Stimulated activated memory B cell treated with anti-CD40 and anti-IgM and Interleukin-4, amounts not matched to agents 10 μg/mL and 1 μg/mL and 100 μg/mL, for 72 hours (primary cell): Measurements from ENCODE around the gene MAPKBP1.

Experiments
- ATAC-seq: fragments of 150-1000 bp; cut with Tn5 transposase; 2 replicates; pipeline ENCODE4 v1.10.0; 2021
- H3K27ac Mint-ChIP-seq: one replicate; pipeline ENCODE4 v1.8.0; 2022; ENCODE audit warnings: mild to moderate bottlenecking, mixed read lengths
- H3K27me3 Mint-ChIP-seq: one replicate; pipeline ENCODE4 v1.8.0; 2022; ENCODE audit warnings: mixed read lengths
- H3K36me3 Mint-ChIP-seq: one replicate; pipeline ENCODE4 v1.8.0; 2022; ENCODE audit warnings: mixed read lengths
- H3K4me1 Mint-ChIP-seq: one replicate; pipeline ENCODE4 v1.8.0; 2022; ENCODE audit warnings: mixed read lengths
- H3K4me3 Mint-ChIP-seq: one replicate; pipeline ENCODE4 v1.8.0; 2022; ENCODE audit warnings: mild to moderate bottlenecking, moderate library complexity, mixed read lengths
- H3K9me3 Mint-ChIP-seq: one replicate; pipeline ENCODE4 v1.8.0; 2022; ENCODE audit warnings: mixed read lengths

The MAPKBP1 gene

DNA sequence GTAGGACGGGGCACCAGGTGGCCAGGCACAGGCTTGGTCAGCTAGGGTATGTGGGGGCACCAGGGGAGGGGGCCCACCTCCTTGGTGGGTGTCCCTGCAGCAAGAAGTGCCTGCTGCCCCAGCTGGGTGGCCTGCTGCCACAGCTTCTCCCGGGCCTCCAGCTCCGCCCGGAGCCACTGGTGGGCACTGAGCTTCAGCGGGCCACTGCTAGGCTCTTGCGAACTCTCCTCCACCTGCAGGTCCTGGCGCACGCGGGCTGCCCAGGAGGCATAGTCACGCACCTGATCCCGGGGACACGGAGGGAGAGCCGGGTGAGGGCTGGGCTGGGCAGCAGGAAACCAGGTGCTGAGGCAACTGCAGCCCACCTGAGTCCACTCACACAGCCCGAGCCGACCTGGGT is 94.0 kb downstream of the MAPKBP1 start:
- peaks cover 18% of the 10 kb centered on the region for H3K27me3 Mint-ChIP-seq
- no peaks in the 10 kb centered on the region for H3K9me3 Mint-ChIP-seq
- no peak for ATAC-seq
- no peak overlapping the region for H3K27ac Mint-ChIP-seq
- H3K36me3 Mint-ChIP-seq, result no peaks in the 10 kb centered on the region
- no peaks in the 10 kb centered on the region for H3K4me1 Mint-ChIP-seq
- H3K4me3 Mint-ChIP-seq, result no peak overlapping the region

DNA sequence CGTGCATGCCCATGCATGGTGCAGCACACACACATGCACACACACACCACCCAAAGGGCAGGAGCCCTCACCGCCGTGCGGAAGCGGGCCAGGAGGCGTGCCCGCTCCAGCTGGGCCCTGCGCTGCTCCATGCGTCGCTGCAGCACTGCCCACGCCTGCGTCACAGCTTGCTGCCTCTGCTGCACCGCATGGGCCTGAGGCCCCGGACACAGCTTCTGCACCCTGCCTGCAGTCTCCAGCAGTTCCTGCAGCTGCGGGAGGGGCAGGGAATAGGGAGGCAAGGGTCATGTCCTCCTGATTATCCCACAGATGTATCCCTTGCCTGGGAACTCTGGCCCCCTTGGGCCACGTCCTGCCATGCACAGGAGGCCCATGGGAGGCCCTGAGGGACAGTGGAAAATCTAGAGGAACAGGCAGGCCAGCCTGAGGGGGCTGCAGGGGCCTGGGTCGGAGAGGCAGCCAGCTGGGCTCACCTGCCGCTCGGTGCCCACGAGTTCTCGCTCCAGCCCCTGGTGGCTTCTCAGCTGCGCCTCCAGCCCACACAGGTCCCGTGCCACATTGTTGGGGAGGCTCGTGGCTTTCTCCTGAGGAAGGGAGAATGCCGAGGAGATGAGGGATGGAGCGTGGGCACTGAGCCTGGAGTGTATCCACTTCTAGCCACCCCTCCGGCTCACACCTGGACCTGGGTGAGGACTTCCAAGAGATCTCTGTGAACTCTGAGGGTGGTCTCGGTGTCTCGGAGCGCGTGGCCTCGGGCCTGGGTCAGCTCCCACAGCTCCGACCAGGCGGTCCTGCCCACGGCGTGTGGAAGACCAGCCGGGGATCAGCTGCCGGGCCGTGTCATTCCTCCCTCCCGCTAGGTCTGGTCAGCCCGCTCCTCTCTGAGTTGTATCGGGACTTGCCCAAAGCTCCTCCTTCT is 95.7 kb downstream of the MAPKBP1 start:
- peaks cover 34% of the 10 kb centered on the region for H3K27me3 Mint-ChIP-seq
- no peaks in the 10 kb centered on the region for H3K9me3 Mint-ChIP-seq
- no peak overlapping the region for H3K27ac Mint-ChIP-seq
- no peaks in the 10 kb centered on the region for H3K36me3 Mint-ChIP-seq
- no peak for ATAC-seq
- no peak overlapping the region for H3K4me3 Mint-ChIP-seq
- no peaks in the 10 kb centered on the region for H3K4me1 Mint-ChIP-seq

DNA sequence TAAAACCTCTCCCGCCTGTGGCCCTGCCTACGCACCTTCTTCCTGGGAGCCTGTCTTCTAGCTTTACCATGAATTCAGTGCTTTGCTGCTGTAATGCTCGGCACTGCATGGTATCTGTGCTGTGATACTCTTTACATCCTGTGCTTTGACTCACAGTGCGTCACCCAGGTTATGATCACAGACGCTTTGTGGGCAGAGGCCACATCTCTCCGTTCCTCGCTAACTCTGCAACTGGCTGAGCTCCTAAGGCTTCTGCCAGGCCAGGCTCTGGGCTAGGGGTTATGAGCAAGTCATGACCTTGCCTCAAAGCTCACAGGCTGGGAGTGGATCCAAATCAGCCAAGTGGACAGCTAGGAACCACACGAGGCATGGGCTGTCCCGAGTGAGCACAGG is 96.4 kb downstream of the MAPKBP1 start:
- no peaks in the 10 kb centered on the region for H3K36me3 Mint-ChIP-seq
- peaks cover 4% of the 10 kb centered on the region for H3K4me1 Mint-ChIP-seq
- peaks cover 40% of the 10 kb centered on the region for H3K27me3 Mint-ChIP-seq
- no peak for ATAC-seq
- no peak overlapping the region for H3K4me3 Mint-ChIP-seq
- H3K27ac Mint-ChIP-seq, result no peak overlapping the region
- no peaks in the 10 kb centered on the region for H3K9me3 Mint-ChIP-seq

DNA sequence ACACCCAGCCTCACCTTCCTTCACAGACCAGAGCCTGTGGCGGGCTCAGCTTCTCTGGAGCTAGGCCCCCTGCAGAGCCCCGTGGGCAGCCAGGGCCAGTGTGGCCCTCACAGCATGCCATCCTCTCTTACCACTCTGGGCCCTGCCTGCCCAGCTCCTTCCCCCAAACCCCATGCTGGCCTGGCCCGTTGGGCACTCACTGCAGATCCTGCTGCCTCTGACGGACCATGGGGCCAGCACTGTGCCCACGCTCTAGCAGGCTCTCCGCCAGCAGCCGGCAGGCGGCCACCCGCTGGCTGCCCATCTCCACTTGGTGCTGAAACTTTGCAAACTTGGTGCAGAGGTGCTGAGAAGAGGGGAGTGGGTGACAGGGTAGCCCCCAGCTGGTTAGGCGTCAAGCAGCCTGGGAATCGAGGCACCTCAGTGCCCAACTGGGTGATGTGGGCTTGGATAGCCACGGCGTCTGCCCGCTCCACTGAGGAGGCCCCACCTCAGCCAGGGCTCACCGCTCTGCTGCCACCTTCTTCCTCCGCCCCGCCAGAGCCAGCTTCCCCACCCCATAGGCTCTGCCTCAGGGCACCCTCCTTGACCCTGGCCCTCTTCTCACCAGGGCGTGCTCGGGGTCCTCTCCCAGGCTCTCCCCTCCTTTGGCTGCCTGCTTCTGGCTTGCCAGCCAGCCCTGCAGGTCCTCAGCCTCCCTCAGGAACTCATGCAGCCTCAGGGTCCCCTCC is 97.1 kb downstream of the MAPKBP1 start:
- Mint-ChIP-seq H3K4me1 (peaks cover 10% of the 10 kb centered on the region), H3K4me3 (no peak overlapping the region), H3K9me3 (no peaks in the 10 kb centered on the region), H3K27ac (no peak overlapping the region), H3K27me3 (peaks cover 47% of the 10 kb centered on the region), H3K36me3 (no peaks in the 10 kb centered on the region)
- no peak for ATAC-seq

DNA sequence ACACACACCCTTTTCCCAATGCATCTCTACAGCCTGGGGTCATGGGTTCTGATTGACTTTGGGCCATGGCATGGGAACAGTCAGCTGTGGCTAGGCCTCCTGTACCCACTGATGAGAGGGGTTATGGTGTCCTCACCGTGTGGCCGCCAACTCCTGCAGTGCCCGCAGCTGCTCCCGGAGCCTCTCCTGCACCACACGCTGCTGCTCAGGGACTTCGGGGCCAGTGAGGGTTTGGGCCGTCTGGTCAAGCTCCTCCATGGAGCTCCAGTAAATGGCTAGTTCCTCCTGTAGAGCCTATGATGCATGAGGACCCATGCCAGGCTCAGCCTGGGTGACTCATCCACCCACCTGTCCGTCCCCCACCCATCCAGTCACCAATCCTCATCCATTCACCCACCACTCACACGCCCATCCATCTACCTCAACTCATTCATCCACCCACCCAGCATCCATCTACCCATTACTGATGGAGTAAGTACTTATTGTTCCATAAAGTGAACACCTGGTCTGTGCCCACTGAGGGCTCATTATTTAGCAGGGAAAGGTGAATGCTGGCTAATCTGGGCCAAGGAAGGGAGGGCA is 98.0 kb downstream of the MAPKBP1 start:
- no peaks in the 10 kb centered on the region for H3K36me3 Mint-ChIP-seq
- ATAC-seq, result no peak
- H3K4me1 Mint-ChIP-seq, result peaks cover 11% of the 10 kb centered on the region
- H3K4me3 Mint-ChIP-seq, result no peak overlapping the region
- H3K27me3 Mint-ChIP-seq, result peaks cover 49% of the 10 kb centered on the region
- H3K27ac Mint-ChIP-seq, result no peak overlapping the region
- H3K9me3 Mint-ChIP-seq, result no peaks in the 10 kb centered on the region

DNA sequence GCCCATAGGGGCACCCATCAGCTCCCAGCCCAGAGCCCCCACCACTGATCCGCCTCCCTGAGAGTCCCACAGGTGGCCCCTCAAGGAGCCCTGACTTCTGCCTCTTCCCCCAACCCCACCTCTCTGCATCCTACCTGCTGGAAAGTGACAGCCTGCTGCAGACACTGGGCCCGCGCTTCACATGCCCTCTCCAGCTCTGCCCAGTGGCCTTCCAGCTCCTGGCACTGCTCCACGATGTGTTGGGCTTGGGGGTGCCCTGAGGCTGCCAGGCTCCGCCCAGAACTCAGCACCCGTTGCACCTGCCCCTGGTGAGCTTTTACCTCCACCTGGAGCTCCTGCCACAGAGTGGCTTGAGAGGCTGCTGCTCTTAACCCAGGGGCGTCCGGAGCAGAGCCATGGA is 99.4 kb downstream of the MAPKBP1 start:
- Mint-ChIP-seq H3K27ac (no peak overlapping the region), H3K9me3 (no peaks in the 10 kb centered on the region), H3K4me3 (no peak overlapping the region), H3K27me3 (peaks cover 55% of the 10 kb centered on the region), H3K4me1 (peaks cover 11% of the 10 kb centered on the region), H3K36me3 (no peaks in the 10 kb centered on the region)
- no peak for ATAC-seq

DNA sequence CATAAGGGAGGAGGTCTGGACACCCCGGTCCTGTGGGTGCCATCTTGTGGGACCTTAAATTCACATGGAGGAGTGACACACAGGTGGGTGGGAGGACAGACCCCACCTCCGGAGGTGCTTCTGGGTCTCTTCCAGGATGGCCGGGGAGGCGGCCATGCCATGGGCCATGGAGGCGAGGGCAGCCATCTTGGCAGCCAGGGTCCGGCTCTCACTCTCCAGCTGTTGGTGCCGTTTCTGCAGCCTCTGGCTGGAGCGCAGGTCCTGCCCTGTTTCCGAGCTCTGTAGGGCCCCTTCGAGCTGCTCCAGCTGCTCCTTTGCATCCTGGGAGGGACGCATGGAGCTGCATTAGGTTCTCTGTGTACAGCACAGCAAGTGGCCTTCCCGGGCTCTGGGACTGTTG is 100.5 kb downstream of the MAPKBP1 start:
- Mint-ChIP-seq H3K9me3 (no peaks in the 10 kb centered on the region), H3K4me3 (no peak overlapping the region), H3K27ac (no peak overlapping the region), H3K4me1 (peaks cover 11% of the 10 kb centered on the region), H3K36me3 (no peaks in the 10 kb centered on the region), H3K27me3 (peaks cover 65% of the 10 kb centered on the region)
- ATAC-seq, result no peak

DNA sequence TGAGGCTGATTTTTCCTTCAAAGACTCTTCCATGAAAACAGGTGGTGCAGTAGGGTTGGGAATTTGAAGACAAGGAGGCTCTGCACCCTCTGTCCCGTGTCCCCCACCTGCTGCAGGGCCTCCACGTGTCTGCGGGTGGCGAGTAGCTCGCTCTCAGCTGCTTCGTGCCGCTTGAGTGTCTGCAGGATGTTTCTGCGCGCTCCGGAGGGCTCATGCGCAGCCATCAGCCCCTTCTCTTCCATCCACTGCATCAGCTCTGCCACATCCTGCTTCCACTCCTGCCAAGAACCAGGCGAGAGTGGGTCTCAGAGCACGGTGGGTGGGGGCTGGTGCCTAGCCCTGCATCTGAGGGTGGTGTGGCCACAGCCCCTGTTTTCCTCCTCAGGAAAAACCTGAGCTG is 101.7 kb downstream of the MAPKBP1 start:
- Mint-ChIP-seq H3K36me3 (no peaks in the 10 kb centered on the region), H3K27me3 (peaks cover 78% of the 10 kb centered on the region), H3K4me1 (peaks cover 16% of the 10 kb centered on the region), H3K9me3 (no peaks in the 10 kb centered on the region), H3K27ac (no peak overlapping the region), H3K4me3 (no peak overlapping the region)
- ATAC-seq, result peak; percentile 13

DNA sequence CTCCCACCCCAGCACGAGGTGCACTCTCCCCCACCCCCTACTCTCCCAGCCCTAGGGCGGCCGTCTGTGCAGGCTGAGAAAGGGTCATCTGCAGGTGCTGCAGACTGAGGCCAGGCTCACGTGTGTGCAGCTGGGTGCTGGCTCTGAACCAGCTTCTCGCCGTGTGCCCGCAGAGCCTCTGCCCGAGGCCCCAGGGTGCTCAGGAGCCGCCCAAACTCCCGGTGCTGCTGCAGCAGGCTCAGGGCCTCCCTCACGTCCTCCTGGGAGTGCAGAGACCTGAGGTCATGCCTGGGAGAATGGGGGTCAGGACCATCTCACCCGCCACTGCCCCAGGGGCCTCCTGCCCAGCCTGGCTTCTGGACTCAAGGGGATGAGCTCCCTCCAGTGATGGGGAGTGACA is 102.4 kb downstream of the MAPKBP1 start:
- Mint-ChIP-seq H3K27ac (no peak overlapping the region), H3K36me3 (no peaks in the 10 kb centered on the region), H3K9me3 (no peaks in the 10 kb centered on the region), H3K4me3 (no peak overlapping the region), H3K27me3 (peaks cover 82% of the 10 kb centered on the region), H3K4me1 (peaks cover 22% of the 10 kb centered on the region)
- ATAC-seq, result no peak
